Fibroblast of skin of left quadriceps (primary cell): Measurements from ENCODE around the gene PNMA1.

Source experiments
- DNase-seq, 2 experiments: peaks; one replicate each; pipeline ENCODE4 v3.0.0-alpha.2; 2013; ENCODE audit warnings: low read depth in 2 of 2

Gene PNMA1

DNA sequence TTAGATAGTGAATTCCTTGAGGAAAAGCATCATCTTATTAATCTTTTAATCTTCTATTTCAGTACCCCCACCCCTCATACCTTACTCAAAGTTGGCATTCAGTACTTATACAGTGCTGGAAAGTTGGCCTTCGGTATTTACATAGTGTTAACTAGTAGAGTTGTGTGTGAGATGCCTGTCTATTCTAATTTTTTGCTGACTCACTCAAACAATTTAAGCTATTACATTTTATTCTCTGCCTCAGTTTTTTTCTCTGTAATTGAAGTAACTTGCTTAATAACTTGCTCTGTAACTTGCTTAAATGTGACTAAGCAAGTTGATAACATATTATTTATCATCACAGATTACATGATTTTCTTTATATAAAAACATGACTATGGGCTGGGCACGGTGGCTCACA, 49.1 kb downstream of the PNMA1 start:
- DNase-seq, result no peak

- DNase-seq, result no peak
These were observed 50.5 kb downstream of the PNMA1 start for GRCh38 chr14:73663548-73664212.

DNA sequence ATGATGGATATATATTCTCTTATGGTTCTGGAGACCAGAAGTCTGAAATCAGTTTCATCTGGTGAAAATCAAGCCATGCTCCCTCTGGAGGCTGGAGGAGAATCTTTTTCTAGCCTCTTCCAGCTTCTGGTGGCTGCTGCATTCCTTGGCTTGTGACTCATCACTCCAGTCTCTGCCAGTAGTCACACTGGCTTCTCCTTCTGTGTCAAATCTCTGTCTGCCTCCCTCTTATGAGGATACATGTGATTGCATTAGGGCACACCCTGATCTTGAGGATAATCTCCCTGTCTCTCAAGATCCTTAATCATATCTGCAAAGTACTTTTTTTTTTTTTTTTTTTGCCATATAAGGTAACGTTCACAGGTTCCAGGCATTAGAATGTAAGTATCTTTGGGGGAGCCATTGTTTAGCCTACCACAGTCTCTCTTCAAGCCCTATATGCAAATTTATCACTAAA, 51.7 kb downstream of the PNMA1 start:
- peak; percentile 82 for DNase-seq

DNA sequence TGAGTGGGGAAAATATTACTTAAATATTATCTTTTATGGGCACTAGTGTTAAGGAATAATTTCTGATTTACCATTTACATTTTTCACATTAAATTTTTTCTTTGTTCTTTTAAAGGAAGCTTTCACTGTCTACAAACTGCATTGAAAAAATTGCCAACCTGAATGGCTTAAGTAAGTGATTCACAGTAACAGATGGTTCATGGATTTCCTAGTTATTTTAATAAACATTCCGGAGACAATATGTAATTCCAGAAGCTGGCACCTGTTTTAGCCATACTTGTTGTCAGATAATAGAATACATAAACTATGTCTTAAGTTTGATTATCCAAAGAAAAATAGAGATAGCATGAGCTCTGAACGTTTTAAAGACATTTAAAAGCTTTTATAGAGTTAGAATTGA, 52.3 kb downstream of the PNMA1 start:
- DNase-seq, result no peak
